Adrenal gland (tissue), 12 donors: ENCODE results near the gene CD36. TPM values are rescaled to one million over a fixed set of nuclear protein-coding genes. Genes with fewer than 3 reads are reported as not detected.
A peak's percentile ranks its signal among the peaks of the same experiment; 100 is the strongest.

Source experiments
- DNase-seq, 7 donors: peaks; one replicate each; pipeline ENCODE4 v3.0.0-alpha.2; 2019 to 2020
- H3K27ac ChIP-seq, 5 donors: fragments of 200-600 bp; sonication (generic) in 4 of 5; 1 replicate in 3 of 5; 2 replicates in 2 of 5; pipeline versions ENCODE4 v1.5.1 to v1.8.0; 2016 to 2020; ENCODE audit warnings: mild to moderate bottlenecking in 1 of 5
- H3K27me3 ChIP-seq: fragments of 200-600 bp; 2 replicates; pipeline ENCODE4 v1.8.0; 2021
- H3K36me3 ChIP-seq, 2 donors: fragments of 200-600 bp; replicated peaks in 1 of 2; 1 replicate in 1 of 2; 2 replicates in 1 of 2; pipeline versions ENCODE4 v1.5.1 to v1.8.0; 2018 to 2022
- H3K4me1 ChIP-seq, 2 donors: fragments of 200-600 bp; replicated peaks in 1 of 2; 1 replicate in 1 of 2; 2 replicates in 1 of 2; pipeline versions ENCODE4 v1.5.1 to v1.8.0; 2018 to 2021
- H3K4me3 ChIP-seq, 4 donors: fragments of 200-600 bp; sonication (generic) in 3 of 4; one replicate each; pipeline ENCODE4 v1.5.1; 2016 to 2018
- H3K9me3 ChIP-seq, 3 donors: fragments of 200-600 bp; sonication (generic) in 1 of 3; replicated peaks in 1 of 3; 1 replicate in 2 of 3; 2 replicates in 1 of 3; pipeline versions ENCODE4 v1.5.1 to v1.8.0; 2016 to 2021
- CTCF ChIP-seq, 6 experiments: fragments of 450-650 bp in 4 of 6; fragments of 200-600 bp in 2 of 6; sonication (generic) in 1 of 6; IDR thresholded peaks; 1 replicate in 5 of 6; 2 replicates in 1 of 6; pipeline versions ENCODE4 v1.5.1 to v1.8.0; 2016 to 2021; ENCODE audit warnings: antibody characterized with exemption in 6 of 6, mild to moderate bottlenecking in 2 of 6, moderate library complexity in 1 of 6
- POLR2A ChIP-seq, 2 donors: fragments of 450-650 bp; IDR thresholded peaks; one replicate each; pipeline ENCODE4 v1.6.1; 2017; ENCODE audit warnings: antibody characterized with exemption in 2 of 2, mild to moderate bottlenecking in 2 of 2, moderate library complexity in 1 of 2
- WGBS, 4 donors: extraction: QIAGEN DNeasy Blood & Tissue Kit in 2 of 4; methylation state at CpG; one replicate each; pipeline versions ENCODE4 v1.1.5 to v1.1.7; 2013 to 2017; 5-methylcytosine and 5-hydroxymethylcytosine counted together
- intact Hi-C, 2 donors: fragments of 100-400 bp; cut with DNase I; formaldehyde crosslinking; loops; one replicate each; pipeline versions ENCODE4 v1.14.1 to v1.15.0; 2022 to 2023
- polyA plus RNA-seq, 3 donors: library from polyadenylated mRNA; stranded (reverse); fragments of 200-250 nt in 2 of 3; fragments of 350-450 nt in 1 of 3; fragmentation: Illumina TruSeq in 1 of 3; extraction: RNeasy Lipid Tissue Mini Kit (QIAGEN cat#74804) in 1 of 3; gene quantifications; one replicate each; pipeline ENCODE4 v1.2.3, GENCODE V29; 2013 to 2014
- total RNA-seq, 9 donors: library from RNA; depleted of rRNA in 4 of 9; stranded (reverse); fragments of >200 nt in 4 of 9; fragments of 120-200 nt in 1 of 9; fragmentation: NEBNext Ultra II Directional in 1 of 9; extraction: Animal tissue kit (Norgen Biotek cat#: 25700) in 1 of 9; gene quantifications; one replicate each; pipeline versions ENCODE4 v1.1.0 to v1.2.4, GENCODE V29; 2013 to 2023
- donor health status: healthy with polysubstance abuse.
- donor health status: Bipolar disorder and iron deficiency.
- donor health status: DM: yes; HTN: yes; CAD: no.
- donor health status: DM: no; HTN: no; CAD: no.
- donor health status: DM: no; HTN: no; CAD: no.
- donor health status: DM: yes; HTN: yes; CAD: no.

Gene CD36
- total and polyA plus RNA-seq, 12 donors, result 7.2 to 224 (median 32.2) TPM

GRCh38 chr7:80608336-80608735 is 30.1 kb upstream of the CD36 start:
- Histone ChIP-seq H3K36me3 (no peaks in the 10 kb centered on the region), H3K27ac (no peak overlapping the region), H3K4me1 (peaks cover 11 to 25% of the 10 kb centered on the region in 2 donors), H3K9me3 (no peaks in the 10 kb centered on the region), H3K4me3 (no peak overlapping the region), H3K27me3 (no peaks in the 10 kb centered on the region)
- DNase-seq, result no peak
- TF ChIP-seq POLR2A (IDR thresholded peaks at IDR 0.05) (no peak), CTCF (IDR thresholded peaks at IDR 0.05) (no peak)
- intact Hi-C loops, result no loop called here

GRCh38 chr7:80609751-80610150 is 28.7 kb upstream of the CD36 start:
- 60 to 68% (median 63%) methylated on average over 1 of the region's 1 CpG for WGBS, 4 donors
- intact Hi-C loops, result no loop called here
- peaks cover 16 to 37% of the 10 kb centered on the region in 2 donors for H3K4me1 ChIP-seq
- no peaks in the 10 kb centered on the region for H3K9me3 ChIP-seq
- no peak for DNase-seq
- no peak overlapping the region for H3K27ac ChIP-seq
- no peak overlapping the region for H3K4me3 ChIP-seq
- no peaks in the 10 kb centered on the region for H3K36me3 ChIP-seq
- H3K27me3 ChIP-seq, result no peaks in the 10 kb centered on the region
- TF ChIP-seq CTCF (IDR thresholded peaks at IDR 0.05) (no peak), POLR2A (IDR thresholded peaks at IDR 0.05) (no peak)

GRCh38 chr7:80611353-80611752 is 27.1 kb upstream of the CD36 start:
- 47 to 58% (median 52%) methylated on average over 3 of the region's 3 CpGs for WGBS, 4 donors
- H3K27me3 ChIP-seq, result no peaks in the 10 kb centered on the region
- H3K27ac ChIP-seq, result peak overlapping the region in 3 of 5 donors; percentile 8 to 57 (median 54)
- DNase-seq, result no peak
- intact Hi-C loops, result no loop called here
- no peaks in the 10 kb centered on the region for H3K36me3 ChIP-seq
- no peak overlapping the region for H3K4me3 ChIP-seq
- H3K4me1 ChIP-seq, result peaks cover 24 to 46% of the 10 kb centered on the region in 2 donors
- TF ChIP-seq CTCF (IDR thresholded peaks at IDR 0.05) (no peak), POLR2A (IDR thresholded peaks at IDR 0.05) (no peak)
- H3K9me3 ChIP-seq, result no peaks in the 10 kb centered on the region

- Histone ChIP-seq H3K9me3 (no peaks in the 10 kb centered on the region), H3K4me1 (peaks cover 24 to 46% of the 10 kb centered on the region in 2 donors), H3K4me3 (no peak overlapping the region), H3K27ac (peak overlapping the region in 3 of 5 donors; percentile 8 to 57 (median 54)), H3K27me3 (no peaks in the 10 kb centered on the region), H3K36me3 (no peaks in the 10 kb centered on the region)
- TF ChIP-seq CTCF (IDR thresholded peaks at IDR 0.05) (no peak), POLR2A (IDR thresholded peaks at IDR 0.05) (no peak)
- DNase-seq, result peak; percentile 77 to 92 (median 86)
- 12 to 24% (median 19%) methylated on average over 2 of the region's 2 CpGs for WGBS, 4 donors
- intact Hi-C loops, result no loop called here
These were observed 26.7 kb upstream of the CD36 start for GRCh38 chr7:80611779-80612178.
